ENCODE results near the gene CCDC80. TPM values are rescaled to one million over a fixed set of nuclear protein-coding genes. Genes with fewer than 3 reads are reported as not detected.
A peak's percentile ranks its signal among the peaks of the same experiment; 100 is the strongest.

CCDC80 gene
- polyA plus RNA-seq, 2 donors = 3.3 to 6.2 TPM

DNA sequence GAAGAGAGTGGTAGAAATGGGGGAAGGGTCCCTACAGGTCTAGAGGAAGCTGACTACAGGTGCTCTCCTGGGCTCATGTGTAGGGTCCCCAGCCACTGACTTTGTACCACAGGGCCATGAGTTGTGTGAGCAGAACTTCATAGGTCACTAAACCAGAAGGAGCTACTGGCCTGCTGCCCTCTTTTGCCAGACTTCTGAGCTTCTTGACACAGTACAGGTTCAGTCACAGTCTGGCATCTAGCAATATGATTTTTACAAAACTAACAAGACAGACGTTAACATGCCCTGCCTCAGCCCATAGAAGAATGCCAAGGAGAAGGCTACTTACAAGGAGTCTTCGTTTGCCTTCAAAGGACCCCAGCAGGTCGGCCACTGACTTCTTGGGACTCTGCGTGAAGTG lies 3.2 kb downstream of the CCDC80 start:
- peak overlapping the region; percentile 7 to 24 for H3K27ac ChIP-seq (ENCODE audit: low read depth in 2 of 2, low read length in 1 of 2)
- H3K27me3 ChIP-seq (ENCODE audit: control insufficient read depth in 1 of 2, insufficient read depth in 2 of 2, low read length in 2 of 2) = no peaks in the 10 kb centered on the region
- H3K4me1 ChIP-seq (ENCODE audit: control insufficient read depth in 2 of 2, insufficient read depth in 2 of 2, low read length in 1 of 2) = no peaks in the 10 kb centered on the region
- H3K9me3 ChIP-seq (ENCODE audit: control insufficient read depth in 2 of 2, insufficient read depth in 1 of 2, low read depth in 1 of 2, low read length in 1 of 2) = no peaks in the 10 kb centered on the region
- WGBS, 2 donors = 64 to 69% methylated on average over 4 of the region's 4 CpGs
- H3K36me3 ChIP-seq (ENCODE audit: control insufficient read depth in 2 of 2, insufficient read depth in 2 of 2, low read length in 1 of 2) = no peaks in the 10 kb centered on the region
- no peak overlapping the region for H3K4me3 ChIP-seq (ENCODE audit: low read depth in 1 of 2, low read length in 2 of 2)

DNA sequence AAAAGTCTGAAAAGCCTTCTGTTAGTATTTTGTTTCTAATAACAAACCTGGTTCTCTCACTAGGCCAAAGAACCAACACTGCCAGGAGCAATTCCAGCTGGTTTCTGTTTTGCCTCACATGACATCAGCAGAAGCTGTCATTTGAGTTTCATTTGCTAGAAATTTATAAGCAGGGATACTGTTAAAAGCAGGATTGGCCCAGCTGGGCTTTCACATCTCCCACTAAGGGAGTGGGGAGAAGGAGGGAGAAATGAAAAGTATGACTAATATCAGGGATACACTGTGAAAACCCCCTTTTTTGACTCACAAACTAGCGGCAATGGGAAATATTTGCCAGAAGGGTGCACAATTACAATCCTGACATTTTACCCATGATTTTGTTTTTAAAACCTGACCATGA lies 5.3 kb downstream of the CCDC80 start:
- Histone ChIP-seq H3K4me1 (ENCODE audit: control insufficient read depth in 2 of 2, insufficient read depth in 2 of 2, low read length in 1 of 2) (no peaks in the 10 kb centered on the region), H3K27ac (ENCODE audit: low read depth in 2 of 2, low read length in 1 of 2) (peak overlapping the region; percentile 25 to 81), H3K9me3 (ENCODE audit: control insufficient read depth in 2 of 2, insufficient read depth in 1 of 2, low read depth in 1 of 2, low read length in 1 of 2) (no peaks in the 10 kb centered on the region), H3K27me3 (ENCODE audit: control insufficient read depth in 1 of 2, insufficient read depth in 2 of 2, low read length in 2 of 2) (no peaks in the 10 kb centered on the region), H3K4me3 (ENCODE audit: low read depth in 1 of 2, low read length in 2 of 2) (no peak overlapping the region), H3K36me3 (ENCODE audit: control insufficient read depth in 2 of 2, insufficient read depth in 2 of 2, low read length in 1 of 2) (no peaks in the 10 kb centered on the region)
- 33 to 43% methylated on average over 1 of the region's 1 CpG for WGBS, 2 donors

- WGBS, 2 donors = 69 to 78% methylated on average over 4 of the region's 4 CpGs
- H3K27me3 ChIP-seq (ENCODE audit: control insufficient read depth in 1 of 2, insufficient read depth in 2 of 2, low read length in 2 of 2) = no peaks in the 10 kb centered on the region
- H3K4me1 ChIP-seq (ENCODE audit: control insufficient read depth in 2 of 2, insufficient read depth in 2 of 2, low read length in 1 of 2) = no peaks in the 10 kb centered on the region
- no peaks in the 10 kb centered on the region for H3K9me3 ChIP-seq (ENCODE audit: control insufficient read depth in 2 of 2, insufficient read depth in 1 of 2, low read depth in 1 of 2, low read length in 1 of 2)
- H3K4me3 ChIP-seq (ENCODE audit: low read depth in 1 of 2, low read length in 2 of 2) = no peak overlapping the region
- peak overlapping the region; percentile 10 to 25 for H3K27ac ChIP-seq (ENCODE audit: low read depth in 2 of 2, low read length in 1 of 2)
- H3K36me3 ChIP-seq (ENCODE audit: control insufficient read depth in 2 of 2, insufficient read depth in 2 of 2, low read length in 1 of 2) = no peaks in the 10 kb centered on the region
These were observed 6.0 kb downstream of the CCDC80 start for GRCh38 chr3:112634786-112635541.

DNA sequence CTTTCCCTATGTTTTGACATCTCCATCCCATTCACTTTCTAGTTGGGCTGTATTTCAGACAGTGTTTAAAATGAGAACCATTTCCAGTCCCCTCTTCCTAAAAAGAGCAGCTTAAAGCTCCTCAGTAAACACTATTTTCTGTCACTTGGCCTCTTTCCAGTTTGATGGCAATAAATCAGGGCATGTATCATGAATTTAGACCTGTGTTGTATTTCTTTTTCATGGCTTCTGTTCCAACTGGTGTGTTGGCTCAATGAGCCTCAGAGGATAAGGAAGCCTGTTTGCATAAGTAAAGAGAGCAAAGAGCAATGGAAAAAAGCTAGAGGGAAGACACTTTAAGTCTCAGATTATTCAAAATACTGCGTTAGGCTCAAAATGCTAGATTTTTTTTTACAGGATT lies 7.2 kb downstream of the CCDC80 start:
- Histone ChIP-seq H3K27me3 (ENCODE audit: control insufficient read depth in 1 of 2, insufficient read depth in 2 of 2, low read length in 2 of 2) (no peaks in the 10 kb centered on the region), H3K36me3 (ENCODE audit: control insufficient read depth in 2 of 2, insufficient read depth in 2 of 2, low read length in 1 of 2) (no peaks in the 10 kb centered on the region), H3K4me3 (ENCODE audit: low read depth in 1 of 2, low read length in 2 of 2) (no peak overlapping the region), H3K9me3 (ENCODE audit: control insufficient read depth in 2 of 2, insufficient read depth in 1 of 2, low read depth in 1 of 2, low read length in 1 of 2) (no peaks in the 10 kb centered on the region), H3K4me1 (ENCODE audit: control insufficient read depth in 2 of 2, insufficient read depth in 2 of 2, low read length in 1 of 2) (no peaks in the 10 kb centered on the region), H3K27ac (ENCODE audit: low read depth in 2 of 2, low read length in 1 of 2) (no peak overlapping the region)
- WGBS, 2 donors = 33 to 42% methylated on average over 1 of the region's 1 CpG

GRCh38 chr3:112633191-112633590 lies 7.8 kb downstream of the CCDC80 start:
- no peak overlapping the region for H3K27ac ChIP-seq (ENCODE audit: low read depth in 2 of 2, low read length in 1 of 2)
- H3K36me3 ChIP-seq (ENCODE audit: control insufficient read depth in 2 of 2, insufficient read depth in 2 of 2, low read length in 1 of 2) = no peaks in the 10 kb centered on the region
- H3K4me1 ChIP-seq (ENCODE audit: control insufficient read depth in 2 of 2, insufficient read depth in 2 of 2, low read length in 1 of 2) = no peaks in the 10 kb centered on the region
- WGBS, 2 donors = 23 to 38% methylated on average over 3 of the region's 3 CpGs
- H3K4me3 ChIP-seq (ENCODE audit: low read depth in 1 of 2, low read length in 2 of 2) = no peak overlapping the region
- H3K9me3 ChIP-seq (ENCODE audit: control insufficient read depth in 2 of 2, insufficient read depth in 1 of 2, low read depth in 1 of 2, low read length in 1 of 2) = no peaks in the 10 kb centered on the region
- H3K27me3 ChIP-seq (ENCODE audit: control insufficient read depth in 1 of 2, insufficient read depth in 2 of 2, low read length in 2 of 2) = no peaks in the 10 kb centered on the region

- Histone ChIP-seq H3K27me3 (ENCODE audit: control insufficient read depth in 1 of 2, insufficient read depth in 2 of 2, low read length in 2 of 2) (no peaks in the 10 kb centered on the region), H3K4me1 (ENCODE audit: control insufficient read depth in 2 of 2, insufficient read depth in 2 of 2, low read length in 1 of 2) (no peaks in the 10 kb centered on the region), H3K36me3 (ENCODE audit: control insufficient read depth in 2 of 2, insufficient read depth in 2 of 2, low read length in 1 of 2) (no peaks in the 10 kb centered on the region), H3K27ac (ENCODE audit: low read depth in 2 of 2, low read length in 1 of 2) (peak overlapping the region in 1 of 2 donors; percentile 55), H3K4me3 (ENCODE audit: low read depth in 1 of 2, low read length in 2 of 2) (no peak overlapping the region), H3K9me3 (ENCODE audit: control insufficient read depth in 2 of 2, insufficient read depth in 1 of 2, low read depth in 1 of 2, low read length in 1 of 2) (no peaks in the 10 kb centered on the region)
- 40 to 48% methylated on average over 4 of the region's 4 CpGs for WGBS, 2 donors
These were observed 8.3 kb downstream of the CCDC80 start for GRCh38 chr3:112632596-112632995.

GRCh38 chr3:112631257-112631656 lies 9.7 kb downstream of the CCDC80 start:
- no peaks in the 10 kb centered on the region for H3K27me3 ChIP-seq (ENCODE audit: control insufficient read depth in 1 of 2, insufficient read depth in 2 of 2, low read length in 2 of 2)
- no peak overlapping the region for H3K27ac ChIP-seq (ENCODE audit: low read depth in 2 of 2, low read length in 1 of 2)
- WGBS, 2 donors = 82 to 87% methylated on average over 3 of the region's 3 CpGs
- H3K4me1 ChIP-seq (ENCODE audit: control insufficient read depth in 2 of 2, insufficient read depth in 2 of 2, low read length in 1 of 2) = no peaks in the 10 kb centered on the region
- no peaks in the 10 kb centered on the region for H3K36me3 ChIP-seq (ENCODE audit: control insufficient read depth in 2 of 2, insufficient read depth in 2 of 2, low read length in 1 of 2)
- H3K4me3 ChIP-seq (ENCODE audit: low read depth in 1 of 2, low read length in 2 of 2) = no peak overlapping the region
- H3K9me3 ChIP-seq (ENCODE audit: control insufficient read depth in 2 of 2, insufficient read depth in 1 of 2, low read depth in 1 of 2, low read length in 1 of 2) = no peaks in the 10 kb centered on the region

DNA sequence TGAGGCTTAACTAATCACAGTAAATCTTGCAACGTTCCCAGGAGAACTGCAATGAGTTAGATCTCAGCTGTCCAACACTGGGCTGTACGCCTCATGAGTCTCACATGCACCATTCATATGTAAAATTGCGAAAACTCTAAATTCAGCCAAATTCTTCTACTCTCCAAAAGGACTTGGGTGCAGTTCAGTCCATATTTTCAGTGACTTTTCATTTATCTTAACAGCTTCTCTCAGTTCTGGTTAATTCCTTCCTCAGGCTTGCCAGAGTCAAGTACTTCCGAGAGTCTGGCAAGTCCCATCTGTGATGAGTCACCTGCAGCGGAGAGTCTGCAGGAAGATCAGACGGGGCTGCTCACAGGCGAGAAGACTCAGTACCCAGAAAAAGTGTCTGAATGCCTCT lies 11.5 kb downstream of the CCDC80 start:
- Histone ChIP-seq H3K9me3 (ENCODE audit: control insufficient read depth in 2 of 2, insufficient read depth in 1 of 2, low read depth in 1 of 2, low read length in 1 of 2) (no peaks in the 10 kb centered on the region), H3K27ac (ENCODE audit: low read depth in 2 of 2, low read length in 1 of 2) (peak overlapping the region; percentile 16 to 42), H3K4me1 (ENCODE audit: control insufficient read depth in 2 of 2, insufficient read depth in 2 of 2, low read length in 1 of 2) (no peaks in the 10 kb centered on the region), H3K36me3 (ENCODE audit: control insufficient read depth in 2 of 2, insufficient read depth in 2 of 2, low read length in 1 of 2) (no peaks in the 10 kb centered on the region), H3K27me3 (ENCODE audit: control insufficient read depth in 1 of 2, insufficient read depth in 2 of 2, low read length in 2 of 2) (no peaks in the 10 kb centered on the region), H3K4me3 (ENCODE audit: low read depth in 1 of 2, low read length in 2 of 2) (no peak overlapping the region)
- 21 to 28% methylated on average over 7 of the region's 7 CpGs for WGBS, 2 donors

DNA sequence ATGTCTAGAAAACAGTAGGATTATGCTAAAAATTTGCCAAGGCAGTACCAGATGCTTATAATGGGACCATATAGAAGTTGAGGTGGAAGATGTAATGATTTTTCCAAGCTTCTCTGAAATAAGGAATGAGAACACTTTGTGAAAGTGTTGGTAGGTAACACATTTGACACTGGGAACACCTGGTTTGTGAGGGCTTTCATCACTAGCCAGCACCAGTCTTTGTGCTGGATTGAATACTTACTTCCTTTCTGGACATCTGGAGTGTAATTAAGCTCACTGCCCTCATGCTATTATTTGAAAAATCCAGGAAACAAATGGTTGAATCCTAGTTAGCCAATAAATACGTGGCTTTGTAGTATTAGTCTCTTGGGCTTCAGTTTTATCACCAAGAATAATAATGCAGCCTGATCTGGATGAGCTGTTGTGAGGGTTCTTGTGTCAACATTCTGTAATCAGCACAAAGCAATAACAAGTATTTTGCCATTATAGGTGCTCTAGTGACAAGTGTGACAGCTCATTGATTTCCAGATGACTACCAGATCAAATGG lies 12.9 kb downstream of the CCDC80 start:
- Histone ChIP-seq H3K4me1 (ENCODE audit: control insufficient read depth in 2 of 2, insufficient read depth in 2 of 2, low read length in 1 of 2) (no peaks in the 10 kb centered on the region), H3K27ac (ENCODE audit: low read depth in 2 of 2, low read length in 1 of 2) (no peak overlapping the region)

GRCh38 chr3:112627419-112627818 lies 13.5 kb downstream of the CCDC80 start:
- Histone ChIP-seq H3K9me3 (ENCODE audit: control insufficient read depth in 2 of 2, insufficient read depth in 1 of 2, low read depth in 1 of 2, low read length in 1 of 2) (no peaks in the 10 kb centered on the region), H3K27me3 (ENCODE audit: control insufficient read depth in 1 of 2, insufficient read depth in 2 of 2, low read length in 2 of 2) (no peaks in the 10 kb centered on the region), H3K4me1 (ENCODE audit: control insufficient read depth in 2 of 2, insufficient read depth in 2 of 2, low read length in 1 of 2) (no peaks in the 10 kb centered on the region), H3K36me3 (ENCODE audit: control insufficient read depth in 2 of 2, insufficient read depth in 2 of 2, low read length in 1 of 2) (no peaks in the 10 kb centered on the region), H3K4me3 (ENCODE audit: low read depth in 1 of 2, low read length in 2 of 2) (no peak overlapping the region), H3K27ac (ENCODE audit: low read depth in 2 of 2, low read length in 1 of 2) (no peak overlapping the region)
- 43 to 49% methylated on average over 4 of the region's 4 CpGs for WGBS, 2 donors

More for the DNA sequence above, 12.9 kb downstream of the CCDC80 start:
- no peak overlapping the region for H3K4me3 ChIP-seq (ENCODE audit: low read depth in 1 of 2, low read length in 2 of 2)
- H3K9me3 ChIP-seq (ENCODE audit: control insufficient read depth in 2 of 2, insufficient read depth in 1 of 2, low read depth in 1 of 2, low read length in 1 of 2) = no peaks in the 10 kb centered on the region
- WGBS, 2 donors = 35 to 43% methylated on average over 1 of the region's 1 CpG
- no peaks in the 10 kb centered on the region for H3K36me3 ChIP-seq (ENCODE audit: control insufficient read depth in 2 of 2, insufficient read depth in 2 of 2, low read length in 1 of 2)
- H3K27me3 ChIP-seq (ENCODE audit: control insufficient read depth in 1 of 2, insufficient read depth in 2 of 2, low read length in 2 of 2) = no peaks in the 10 kb centered on the region
